Measurements from ENCODE around the gene SEC24D.

Gene SEC24D

DNA sequence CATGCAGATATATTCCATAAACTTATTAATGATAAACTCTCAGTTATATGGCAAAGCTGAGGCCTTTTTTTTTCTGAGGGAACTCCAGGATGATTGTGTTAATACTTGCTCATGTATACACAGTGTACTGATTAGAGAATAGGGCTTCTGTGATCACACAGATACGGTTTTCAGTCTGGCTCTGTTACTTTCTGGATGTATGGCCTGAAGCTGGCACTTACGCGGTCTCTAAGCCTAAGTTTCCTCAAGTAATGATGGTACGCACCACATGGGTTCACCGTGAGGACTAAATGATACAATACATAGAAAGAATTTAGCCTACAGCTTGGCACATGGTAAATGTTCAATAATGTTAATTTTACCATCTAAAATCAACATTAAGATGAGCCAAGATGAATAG, 73.8 kb downstream of the SEC24D start:
- Mint-ChIP-seq H3K4me1 (ENCODE audit: low read depth) (peaks cover 9% of the 10 kb centered on the region), H3K4me3 (no peak overlapping the region), H3K9me3 (no peaks in the 10 kb centered on the region), H3K27ac (no peak overlapping the region), H3K27me3 (ENCODE audit: low read depth) (no peaks in the 10 kb centered on the region), H3K36me3 (ENCODE audit: low read depth) (peaks cover 28% of the 10 kb centered on the region)

DNA sequence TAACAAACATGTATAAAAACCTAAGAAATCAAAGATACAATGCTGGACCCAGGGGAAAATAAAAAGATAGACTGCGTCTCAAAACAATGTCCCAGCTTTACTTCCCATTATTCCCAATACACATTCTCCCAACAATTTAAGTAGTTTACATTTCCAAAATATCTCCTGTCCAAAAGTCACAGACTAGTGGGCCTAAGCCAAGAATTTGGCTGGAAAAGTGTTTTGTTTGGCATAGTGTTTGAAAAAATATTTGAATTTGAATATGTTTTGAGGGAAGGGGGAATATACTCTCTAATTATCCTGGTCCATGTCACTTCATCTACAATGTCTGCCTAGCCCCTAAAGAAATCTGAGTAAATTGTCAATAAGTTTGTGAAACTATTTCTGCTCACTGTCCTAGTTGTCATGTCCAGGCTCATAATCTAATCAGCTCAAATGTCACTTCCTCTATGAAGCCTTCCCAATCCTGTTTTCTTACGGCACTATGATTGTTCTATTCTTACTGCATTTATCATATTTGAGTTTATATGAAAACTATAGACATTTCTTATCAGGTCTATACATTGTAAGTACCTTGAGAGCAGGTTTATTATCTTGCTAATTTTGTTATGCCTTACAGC, 74.4 kb downstream of the SEC24D start:
- Mint-ChIP-seq H3K4me3 (no peak overlapping the region), H3K27ac (no peak overlapping the region), H3K36me3 (ENCODE audit: low read depth) (peaks cover 24% of the 10 kb centered on the region), H3K4me1 (ENCODE audit: low read depth) (peaks cover 9% of the 10 kb centered on the region), H3K27me3 (ENCODE audit: low read depth) (no peaks in the 10 kb centered on the region), H3K9me3 (no peaks in the 10 kb centered on the region)

DNA sequence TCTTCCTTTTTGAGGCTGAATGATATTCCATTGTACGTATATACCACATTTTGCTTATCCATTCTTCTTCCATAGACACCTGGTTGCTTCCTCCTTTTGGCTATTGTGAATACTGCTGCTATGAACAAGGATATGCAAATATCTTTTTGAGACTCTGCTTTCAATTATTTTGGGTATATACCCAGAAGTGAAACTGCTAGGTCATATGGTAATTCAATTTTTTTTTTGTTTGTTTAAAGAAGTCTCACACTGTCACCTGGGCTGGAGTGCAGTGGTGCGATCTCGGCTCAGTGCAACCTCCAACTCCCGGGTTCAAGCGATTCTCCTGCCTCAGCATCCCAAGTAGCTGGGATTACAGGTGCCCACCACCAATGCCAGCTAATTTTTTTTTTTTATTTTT, 75.4 kb downstream of the SEC24D start:
- Mint-ChIP-seq H3K4me1 (ENCODE audit: low read depth) (peaks cover 9% of the 10 kb centered on the region), H3K36me3 (ENCODE audit: low read depth) (peaks cover 26% of the 10 kb centered on the region), H3K27ac (no peak overlapping the region), H3K9me3 (no peaks in the 10 kb centered on the region), H3K4me3 (no peak overlapping the region), H3K27me3 (ENCODE audit: low read depth) (no peaks in the 10 kb centered on the region)

DNA sequence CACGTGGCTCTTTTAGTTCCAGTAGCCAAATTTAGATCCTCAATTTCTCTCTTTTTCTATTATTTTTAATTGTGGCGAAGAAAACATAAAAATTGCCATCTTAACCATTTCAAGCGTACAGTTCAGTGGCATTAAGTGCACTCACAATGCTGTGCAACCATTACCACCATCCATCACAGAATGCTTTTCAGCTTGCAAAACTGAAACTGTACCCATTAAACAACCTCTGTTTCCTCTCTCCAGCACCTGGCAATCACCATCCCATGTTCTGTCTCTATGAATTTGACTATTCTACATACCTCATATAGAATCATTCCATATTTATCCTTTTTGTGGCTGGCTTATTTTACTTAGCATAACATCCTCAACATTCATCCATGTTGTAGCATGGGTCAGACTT, 75.8 kb downstream of the SEC24D start:
- Mint-ChIP-seq H3K4me1 (ENCODE audit: low read depth) (peaks cover 9% of the 10 kb centered on the region), H3K36me3 (ENCODE audit: low read depth) (peaks cover 27% of the 10 kb centered on the region), H3K27ac (no peak overlapping the region), H3K27me3 (ENCODE audit: low read depth) (no peaks in the 10 kb centered on the region), H3K4me3 (no peak overlapping the region), H3K9me3 (no peaks in the 10 kb centered on the region)

DNA sequence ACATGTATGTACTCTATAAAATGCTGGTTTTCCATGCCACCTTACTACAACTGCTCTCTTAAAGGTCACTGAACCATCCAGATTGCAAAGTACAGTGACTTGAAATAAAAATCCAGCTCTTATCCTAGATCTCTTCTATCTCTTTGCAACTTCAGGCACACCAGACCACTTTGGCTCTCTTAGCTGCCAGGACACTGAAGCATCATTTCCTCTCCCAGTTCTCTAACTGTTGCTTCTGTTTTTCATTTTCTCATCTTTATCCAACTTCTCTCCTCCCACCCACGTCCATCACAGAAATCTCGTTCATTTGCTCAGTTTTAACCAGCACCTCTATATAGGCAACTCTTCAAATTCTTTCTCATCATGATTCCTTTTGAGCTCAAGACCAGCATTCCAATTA, 76.4 kb downstream of the SEC24D start:
- H3K4me1 Mint-ChIP-seq (ENCODE audit: low read depth): peaks cover 9% of the 10 kb centered on the region
- H3K27ac Mint-ChIP-seq: no peak overlapping the region
- no peaks in the 10 kb centered on the region for H3K9me3 Mint-ChIP-seq
- H3K4me3 Mint-ChIP-seq: no peak overlapping the region
- no peaks in the 10 kb centered on the region for H3K27me3 Mint-ChIP-seq (ENCODE audit: low read depth)
- peaks cover 27% of the 10 kb centered on the region for H3K36me3 Mint-ChIP-seq (ENCODE audit: low read depth)

DNA sequence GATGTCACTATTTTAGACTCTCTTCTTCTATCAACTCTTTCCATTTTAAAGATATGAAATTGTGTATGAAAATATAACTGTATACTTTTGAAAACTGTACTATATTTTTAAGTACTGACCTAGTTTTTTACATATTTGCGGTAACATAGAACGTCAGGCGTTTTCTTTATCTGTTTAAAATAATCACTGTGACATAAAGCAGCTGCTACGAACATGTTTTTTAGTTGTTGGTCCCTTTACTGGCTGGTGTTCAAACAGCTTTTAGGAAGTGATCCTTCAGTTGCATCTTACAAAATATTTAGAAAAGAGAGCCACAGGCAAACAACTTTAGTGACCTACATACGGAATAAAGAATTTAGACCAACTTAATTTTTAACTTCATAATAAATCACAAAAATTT, 77.6 kb downstream of the SEC24D start:
- Mint-ChIP-seq H3K27me3 (ENCODE audit: low read depth) (no peaks in the 10 kb centered on the region), H3K36me3 (ENCODE audit: low read depth) (peaks cover 24% of the 10 kb centered on the region), H3K9me3 (no peaks in the 10 kb centered on the region), H3K4me1 (ENCODE audit: low read depth) (peaks cover 9% of the 10 kb centered on the region), H3K27ac (no peak overlapping the region), H3K4me3 (no peak overlapping the region)

DNA sequence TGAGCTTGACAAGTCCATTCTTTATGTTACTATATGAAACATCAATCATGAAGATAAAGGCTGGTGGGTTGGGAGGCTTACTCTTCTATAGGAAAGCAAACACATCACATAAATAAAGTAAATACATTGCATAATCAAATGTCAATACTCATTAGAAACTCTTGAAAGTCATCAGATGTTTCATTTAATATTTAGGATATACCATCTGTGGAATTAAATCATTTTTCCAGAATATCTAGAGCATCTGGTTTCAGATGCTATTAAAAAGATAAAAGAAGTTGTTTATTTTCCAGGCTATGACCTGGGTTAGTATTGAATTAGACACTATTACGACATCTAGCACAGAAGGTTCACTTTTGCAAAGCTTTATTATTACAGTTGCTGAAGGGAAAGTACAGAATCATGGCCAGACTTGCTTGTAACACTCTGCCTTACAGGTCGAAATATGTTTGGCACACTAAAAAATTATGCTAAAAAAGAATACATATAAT, 78.1 kb downstream of the SEC24D start:
- H3K9me3 Mint-ChIP-seq: no peaks in the 10 kb centered on the region
- peaks cover 25% of the 10 kb centered on the region for H3K36me3 Mint-ChIP-seq (ENCODE audit: low read depth)
- no peak overlapping the region for H3K27ac Mint-ChIP-seq
- no peaks in the 10 kb centered on the region for H3K27me3 Mint-ChIP-seq (ENCODE audit: low read depth)
- H3K4me1 Mint-ChIP-seq (ENCODE audit: low read depth): peaks cover 9% of the 10 kb centered on the region
- H3K4me3 Mint-ChIP-seq: no peak overlapping the region

DNA sequence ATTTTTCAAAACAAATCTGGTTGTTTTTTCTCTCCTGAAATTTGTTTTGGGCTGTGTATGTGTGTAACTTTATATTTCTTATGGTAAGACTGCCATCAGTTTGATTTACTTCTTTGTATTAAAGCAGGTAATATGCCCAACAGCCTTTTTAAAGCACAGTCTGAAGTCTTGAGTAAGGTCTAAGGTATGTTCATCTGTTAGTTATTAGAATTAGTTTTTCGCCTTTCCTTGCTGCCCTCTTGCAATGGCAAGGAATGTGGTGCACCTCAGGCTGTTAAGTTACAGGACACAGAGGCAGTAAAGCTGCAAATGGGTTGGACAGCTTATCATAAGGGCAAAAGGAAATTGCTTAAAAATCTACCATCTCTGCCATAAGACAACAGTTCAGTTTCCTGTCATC, 79.0 kb downstream of the SEC24D start:
- Mint-ChIP-seq H3K27me3 (ENCODE audit: low read depth) (no peaks in the 10 kb centered on the region), H3K36me3 (ENCODE audit: low read depth) (peaks cover 26% of the 10 kb centered on the region), H3K27ac (no peak overlapping the region), H3K4me1 (ENCODE audit: low read depth) (peaks cover 9% of the 10 kb centered on the region), H3K4me3 (no peak overlapping the region), H3K9me3 (no peaks in the 10 kb centered on the region)

DNA sequence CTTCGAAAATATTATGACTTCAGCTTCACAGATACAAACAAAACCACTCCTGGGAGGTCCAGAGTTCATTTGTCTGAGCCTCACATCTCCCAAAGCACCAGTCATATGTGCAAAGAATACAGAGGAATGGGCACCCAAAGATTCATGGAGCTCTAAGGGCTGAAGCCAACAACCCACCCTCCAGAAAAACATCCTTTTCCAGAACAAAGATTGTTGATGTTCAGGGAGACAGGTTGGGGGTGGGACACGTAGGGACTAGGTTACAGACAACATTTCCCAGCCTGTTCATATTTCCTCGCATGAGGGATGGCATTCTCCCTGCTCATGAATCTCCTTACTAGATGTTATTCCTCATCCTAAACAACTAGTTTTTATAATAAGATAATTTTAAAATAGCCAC, 79.5 kb downstream of the SEC24D start:
- Mint-ChIP-seq H3K4me1 (ENCODE audit: low read depth) (peaks cover 9% of the 10 kb centered on the region), H3K36me3 (ENCODE audit: low read depth) (peaks cover 31% of the 10 kb centered on the region), H3K4me3 (no peak overlapping the region), H3K27me3 (ENCODE audit: low read depth) (no peaks in the 10 kb centered on the region), H3K9me3 (no peaks in the 10 kb centered on the region), H3K27ac (no peak overlapping the region)

DNA sequence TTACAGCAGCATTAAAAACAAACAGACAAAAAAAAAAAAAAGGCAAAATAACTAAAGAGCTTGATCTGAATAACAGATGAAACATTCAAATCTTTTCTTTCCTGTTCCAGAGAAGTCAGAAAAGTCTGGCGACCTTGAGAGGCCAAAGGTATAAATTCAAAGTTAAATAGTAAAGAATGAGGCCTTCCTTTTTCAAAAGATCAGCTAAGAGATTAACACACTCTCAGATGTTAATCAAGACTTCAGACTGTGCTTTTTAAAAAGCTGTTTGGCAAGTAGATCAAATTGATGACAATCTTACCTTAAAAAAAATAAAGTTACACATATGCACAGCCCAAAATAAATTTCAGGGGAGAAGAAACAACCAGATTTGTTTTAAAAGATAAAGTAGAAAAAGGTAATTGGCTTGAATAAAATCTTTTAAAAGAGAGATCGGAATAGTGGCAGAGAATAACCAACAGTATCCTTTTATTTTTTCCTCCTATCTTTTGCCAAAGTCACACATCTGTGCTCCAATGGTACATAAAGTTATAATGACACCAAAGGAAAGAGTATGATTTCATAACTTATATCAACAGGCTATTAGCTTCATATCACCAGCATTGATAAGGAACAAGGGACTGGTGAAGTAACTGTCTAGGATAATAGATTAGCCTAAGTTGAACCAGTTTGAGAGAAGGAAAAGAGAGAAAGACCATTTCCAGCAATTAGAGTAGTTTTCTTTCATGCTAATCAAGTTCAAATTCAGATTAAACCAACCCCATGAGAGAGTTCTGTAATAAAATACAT, 80.3 kb downstream of the SEC24D start:
- Mint-ChIP-seq H3K4me1 (ENCODE audit: low read depth) (peaks cover 9% of the 10 kb centered on the region), H3K36me3 (ENCODE audit: low read depth) (peaks cover 31% of the 10 kb centered on the region), H3K27ac (no peak overlapping the region), H3K27me3 (ENCODE audit: low read depth) (no peaks in the 10 kb centered on the region), H3K4me3 (no peak overlapping the region), H3K9me3 (no peaks in the 10 kb centered on the region)

DNA sequence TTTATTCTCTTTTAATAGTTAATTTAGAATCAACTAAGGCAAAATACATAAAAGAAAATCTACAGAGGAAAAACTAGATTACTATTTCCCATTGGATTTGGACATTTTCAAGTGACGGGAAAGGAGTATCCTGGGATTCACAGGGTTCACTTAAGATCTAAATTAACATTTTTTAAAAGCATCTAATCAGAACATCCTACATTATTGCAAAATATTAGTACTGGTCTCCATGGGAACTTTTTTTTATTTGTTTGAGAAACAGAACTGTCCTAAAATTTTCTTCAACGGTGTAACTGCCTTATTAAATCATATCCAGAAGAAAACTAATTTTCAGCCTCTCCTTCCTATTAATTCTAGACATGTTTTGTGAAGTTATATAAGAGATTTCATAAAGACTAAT, 81.0 kb downstream of the SEC24D start:
- no peak overlapping the region for H3K27ac Mint-ChIP-seq
- H3K4me1 Mint-ChIP-seq (ENCODE audit: low read depth): peaks cover 7% of the 10 kb centered on the region
- H3K27me3 Mint-ChIP-seq (ENCODE audit: low read depth): no peaks in the 10 kb centered on the region
- H3K4me3 Mint-ChIP-seq: no peak overlapping the region
- H3K36me3 Mint-ChIP-seq (ENCODE audit: low read depth): peaks cover 27% of the 10 kb centered on the region
- no peaks in the 10 kb centered on the region for H3K9me3 Mint-ChIP-seq

DNA sequence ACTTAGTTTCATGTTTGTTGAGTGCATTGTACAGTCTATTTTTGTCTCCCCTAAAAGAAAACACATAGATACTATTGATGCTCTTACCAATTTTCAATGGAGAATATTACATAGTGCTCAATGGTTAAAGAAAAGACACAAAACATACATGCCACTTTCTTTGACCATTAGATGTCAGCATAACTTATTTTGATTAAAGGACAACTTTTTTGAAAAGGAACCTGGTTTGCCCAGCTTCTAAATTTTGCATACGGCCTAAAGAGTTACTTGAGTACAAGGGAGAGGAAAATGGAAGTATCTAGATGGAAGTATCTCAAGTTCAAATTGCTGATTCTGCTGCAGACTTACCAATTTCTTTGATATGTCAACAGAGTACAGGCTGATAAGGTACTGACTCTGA, 82.2 kb downstream of the SEC24D start:
- Mint-ChIP-seq H3K4me1 (ENCODE audit: low read depth) (no peaks in the 10 kb centered on the region), H3K4me3 (no peak overlapping the region), H3K9me3 (no peaks in the 10 kb centered on the region), H3K27ac (no peak overlapping the region), H3K27me3 (ENCODE audit: low read depth) (no peaks in the 10 kb centered on the region), H3K36me3 (ENCODE audit: low read depth) (peaks cover 22% of the 10 kb centered on the region)

DNA sequence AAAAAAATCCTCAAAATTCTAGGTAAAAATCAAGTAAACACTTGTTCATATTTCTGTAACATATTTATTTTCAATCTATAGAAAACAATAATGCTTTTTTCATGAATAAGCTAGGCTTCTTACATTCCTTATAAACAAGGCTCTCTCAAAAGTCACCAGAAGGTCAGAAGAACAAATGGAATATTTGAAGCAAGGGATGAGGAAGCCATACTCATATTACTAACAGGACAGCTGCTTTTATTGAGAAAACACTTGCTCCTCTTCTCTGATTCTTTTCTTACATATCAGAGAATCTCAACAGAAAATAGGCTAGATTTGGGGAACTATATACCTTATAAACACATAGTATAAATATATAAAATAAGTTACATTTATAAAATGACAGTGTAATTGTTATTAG, 82.8 kb downstream of the SEC24D start:
- Mint-ChIP-seq H3K4me1 (ENCODE audit: low read depth) (no peaks in the 10 kb centered on the region), H3K27me3 (ENCODE audit: low read depth) (no peaks in the 10 kb centered on the region), H3K4me3 (no peak overlapping the region), H3K9me3 (no peaks in the 10 kb centered on the region), H3K36me3 (ENCODE audit: low read depth) (peaks cover 22% of the 10 kb centered on the region), H3K27ac (no peak overlapping the region)

DNA sequence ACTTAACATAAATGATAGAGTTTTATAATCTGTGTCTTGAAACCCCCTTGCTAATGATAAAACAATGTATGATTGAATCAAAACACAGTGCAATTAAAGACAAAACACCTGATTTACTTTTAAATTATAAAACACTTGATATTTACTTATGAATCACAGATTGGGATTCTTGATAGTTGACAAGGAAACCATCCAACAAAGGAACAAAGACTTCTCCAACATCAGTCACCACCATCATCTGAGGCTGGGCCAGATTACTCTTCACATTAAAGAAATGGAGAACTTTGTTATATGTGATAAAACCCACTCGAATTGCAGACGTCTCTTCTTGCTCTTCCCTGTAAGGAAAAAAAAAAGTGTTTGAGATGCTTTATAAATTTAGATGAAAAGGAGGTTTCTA, 83.4 kb downstream of the SEC24D start:
- Mint-ChIP-seq H3K4me3 (no peak overlapping the region), H3K9me3 (no peaks in the 10 kb centered on the region), H3K27ac (no peak overlapping the region), H3K4me1 (ENCODE audit: low read depth) (no peaks in the 10 kb centered on the region), H3K36me3 (ENCODE audit: low read depth) (peaks cover 22% of the 10 kb centered on the region), H3K27me3 (ENCODE audit: low read depth) (no peaks in the 10 kb centered on the region)

DNA sequence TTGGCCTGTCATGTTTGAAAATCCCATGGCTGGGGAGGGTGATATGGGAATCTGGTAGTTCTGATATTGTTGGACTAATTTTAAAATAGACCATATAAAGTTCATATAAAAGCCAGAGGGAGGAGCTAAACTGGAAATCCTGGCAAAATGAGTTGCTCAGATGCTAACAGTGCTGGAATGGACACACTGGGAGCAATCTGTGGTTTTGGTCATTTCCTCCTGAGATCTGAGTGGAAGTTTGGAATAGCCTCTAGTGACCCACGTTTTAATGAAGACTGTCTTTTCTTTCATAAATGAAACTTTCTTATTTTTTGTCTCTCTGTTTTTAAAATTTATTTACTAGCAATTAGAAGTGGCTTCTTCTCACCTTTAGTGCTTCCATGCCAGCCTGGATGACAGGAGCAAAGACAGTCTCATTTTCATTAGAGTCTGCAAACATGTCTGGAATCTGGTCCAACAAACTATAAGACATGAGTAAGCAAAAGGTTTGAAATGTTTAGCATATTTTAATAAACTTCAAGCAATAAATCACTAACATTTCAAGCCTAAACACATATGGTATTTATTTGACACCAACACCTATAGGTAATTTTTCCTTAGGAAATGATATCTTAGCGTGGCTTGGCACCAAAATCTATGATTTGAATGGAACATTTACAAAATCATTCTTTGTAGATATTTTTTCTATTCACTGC, 84.2 kb downstream of the SEC24D start:
- Mint-ChIP-seq H3K27ac (no peak overlapping the region), H3K36me3 (ENCODE audit: low read depth) (peaks cover 21% of the 10 kb centered on the region), H3K4me3 (no peak overlapping the region), H3K4me1 (ENCODE audit: low read depth) (no peaks in the 10 kb centered on the region), H3K27me3 (ENCODE audit: low read depth) (no peaks in the 10 kb centered on the region), H3K9me3 (no peaks in the 10 kb centered on the region)
